Measurements from ENCODE around the gene NOL9. TPM values are rescaled to one million over a fixed set of nuclear protein-coding genes. Genes with fewer than 3 reads are reported as not detected.

The NOL9 gene
- total and polyA plus RNA-seq, 2 of the 13 experiments (the other 11 are each of a cell fraction or from before 2014, with no cell fraction given) = 18.0 to 24.7 TPM

GRCh38 chr1:6580593-6581409 is 26.5 kb upstream of the NOL9 start:
- 45% methylated on average over 6 of the region's 19 CpGs for WGBS (ENCODE audit: low lambda C conversion rate)
- no TSS peak for BruUV-seq (replicated peaks)
- H3K27me3 ChIP-seq (ENCODE audit: control insufficient read depth in 1 of 2, insufficient read depth in 2 of 2, low read length in 2 of 2) = no peaks in the 10 kb centered on the region
- POLR2A ChIA-PET = interaction anchor here (1.2 to 5.2 kb wide), 6 partner anchors 10 to 35 kb away, joined by 3 to 113 read pairs (median 6); partner anchors contain the start of genes KLHL21, NOL9 and TAS1R1
- intact Hi-C loops (cut with micrococcal nuclease; ENCODE audit: unreplicated experiment) = loop anchor here (5.0 kb wide), 1 partner anchor 46 kb away; no protein-coding TSS in a partner anchor
- no peak for FAIRE-seq
- H3K27ac ChIP-seq (ENCODE audit: extremely low read length, insufficient read depth, low read length) = peak overlapping the region; percentile 84
- no peaks in the 10 kb centered on the region for H3K36me3 ChIP-seq (replicated peaks in 1 of 2; ENCODE audit: control insufficient read depth in 1 of 2, insufficient read depth in 2 of 2, low read length in 2 of 2)
- H3K4me3 ChIP-seq (replicated peaks in 1 of 3; ENCODE audit: insufficient read depth in 1 of 3, low read depth in 2 of 3, low read length in 3 of 3) = peak overlapping the region; percentile 88 to 98 (median 91)
- H3K79me2 ChIP-seq (ENCODE audit: insufficient read depth, low read length) = peaks cover 15% of the 10 kb centered on the region
- no peaks in the 10 kb centered on the region for H3K9me3 ChIP-seq (ENCODE audit: low read length)
- peaks cover 57% of the 10 kb centered on the region for H3K4me1 ChIP-seq (ENCODE audit: insufficient read depth, low read length)
- H4K20me1 ChIP-seq (ENCODE audit: insufficient read depth, low read length) = peaks cover 4% of the 10 kb centered on the region; the same call in 1 of the 2 replicates
- peak overlapping the region; percentile 82 for H3K9ac ChIP-seq (ENCODE audit: insufficient read depth, low read depth, low read length)
- peak; percentile 6 for ATAC-seq
- CTCF ChIA-PET (ENCODE audit: low intra/inter-chr PET ratio, low total read pairs) = interaction anchor here (0.9 kb wide), 1 partner anchor 54 kb away, joined by 3 read pairs; no protein-coding TSS in a partner anchor
- in situ Hi-C loops (cut with HindIII; ENCODE audit: extremely low pct_ligation_motif_present, low pct_unique_long_range_greater_than_20kb) = no loop called here
- H2AFZ ChIP-seq (ENCODE audit: low read length) = no peak overlapping the region
- DNase-seq (ENCODE audit: low spot score) = no peak
- peak overlapping the region; percentile 96 for H3K4me2 ChIP-seq (ENCODE audit: low read depth, low read length)
- peak; percentile 1 for TF ChIP-seq YY1 (IDR thresholded peaks at IDR 0.05; ENCODE audit: insufficient read depth, insufficient replicate concordance, low read depth, low read length)
- TF ChIP-seq, protein P1, sequence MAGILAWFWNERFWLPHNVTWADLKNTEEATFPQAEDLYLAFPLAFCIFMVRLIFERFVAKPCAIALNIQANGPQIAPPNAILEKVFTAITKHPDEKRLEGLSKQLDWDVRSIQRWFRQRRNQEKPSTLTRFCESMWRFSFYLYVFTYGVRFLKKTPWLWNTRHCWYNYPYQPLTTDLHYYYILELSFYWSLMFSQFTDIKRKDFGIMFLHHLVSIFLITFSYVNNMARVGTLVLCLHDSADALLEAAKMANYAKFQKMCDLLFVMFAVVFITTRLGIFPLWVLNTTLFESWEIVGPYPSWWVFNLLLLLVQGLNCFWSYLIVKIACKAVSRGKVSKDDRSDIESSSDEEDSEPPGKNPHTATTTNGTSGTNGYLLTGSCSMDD (CRISPR knock-in tag; IDR thresholded peaks at IDR 0.05) = no peak
- TF ChIP-seq STAG1 (CRISPR knock-in tag; IDR thresholded peaks at IDR 0.05) = peak; percentile 16; the same call in 1 of the 2 replicates
- TF ChIP-seq ZFX (CRISPR knock-in tag; IDR thresholded peaks at IDR 0.05; ENCODE audit: low read depth) = no peak
- TF ChIP-seq, protein P2, sequence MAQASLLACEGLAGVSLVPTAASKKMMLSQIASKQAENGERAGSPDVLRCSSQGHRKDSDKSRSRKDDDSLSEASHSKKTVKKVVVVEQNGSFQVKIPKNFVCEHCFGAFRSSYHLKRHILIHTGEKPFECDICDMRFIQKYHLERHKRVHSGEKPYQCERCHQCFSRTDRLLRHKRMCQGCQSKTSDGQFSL (CRISPR knock-in tag; IDR thresholded peaks at IDR 0.05) = no peak
- no peak for TF ChIP-seq CREB1 (IDR thresholded peaks at IDR 0.05)
- peak; percentile 18; the same call in 1 of the 2 replicates for TF ChIP-seq CREB1 (CRISPR knock-in tag; IDR thresholded peaks at IDR 0.05)
- TF ChIP-seq ADNP (CRISPR knock-in tag; IDR thresholded peaks at IDR 0.05) = no peak
- peak; percentile 28 for TF ChIP-seq ZNF687 (CRISPR knock-in tag; IDR thresholded peaks at IDR 0.05)
- TF ChIP-seq ZSCAN21 (CRISPR knock-in tag; IDR thresholded peaks at IDR 0.05; ENCODE audit: borderline replicate concordance) = no peak
- no peak for TF ChIP-seq ZNF713 (CRISPR knock-in tag; IDR thresholded peaks at IDR 0.05)
- TF ChIP-seq ZNF530 (CRISPR knock-in tag; IDR thresholded peaks at IDR 0.05; ENCODE audit: low read depth) = 0 out of 2 replicates have a peak, but pooled peaks have one; percentile 4
- TF ChIP-seq, protein P3, sequence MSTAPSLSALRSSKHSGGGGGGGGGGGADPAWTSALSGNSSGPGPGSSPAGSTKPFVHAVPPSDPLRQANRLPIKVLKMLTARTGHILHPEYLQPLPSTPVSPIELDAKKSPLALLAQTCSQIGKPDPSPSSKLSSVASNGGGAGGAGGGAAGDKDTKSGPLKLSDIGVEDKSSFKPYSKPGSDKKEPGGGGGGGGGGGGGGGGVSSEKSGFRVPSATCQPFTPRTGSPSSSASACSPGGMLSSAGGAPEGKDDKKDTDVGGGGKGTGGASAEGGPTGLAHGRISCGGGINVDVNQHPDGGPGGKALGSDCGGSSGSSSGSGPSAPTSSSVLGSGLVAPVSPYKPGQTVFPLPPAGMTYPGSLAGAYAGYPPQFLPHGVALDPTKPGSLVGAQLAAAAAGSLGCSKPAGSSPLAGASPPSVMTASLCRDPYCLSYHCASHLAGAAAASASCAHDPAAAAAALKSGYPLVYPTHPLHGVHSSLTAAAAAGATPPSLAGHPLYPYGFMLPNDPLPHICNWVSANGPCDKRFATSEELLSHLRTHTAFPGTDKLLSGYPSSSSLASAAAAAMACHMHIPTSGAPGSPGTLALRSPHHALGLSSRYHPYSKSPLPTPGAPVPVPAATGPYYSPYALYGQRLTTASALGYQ (CRISPR knock-in tag; IDR thresholded peaks at IDR 0.05) = no peak
- no peak for TF ChIP-seq ZBTB14 (CRISPR knock-in tag; IDR thresholded peaks at IDR 0.05)
